Lower leg skin (tissue), 4 donors: ENCODE results near the gene JARID2. TPM values are rescaled to one million over a fixed set of nuclear protein-coding genes. Genes with fewer than 3 reads are reported as not detected.

Experiments
- DNase-seq, 2 donors: peaks; one replicate each; pipeline ENCODE4 v3.0.0-alpha.2; 2019; ENCODE audit warnings: low spot score in 2 of 2
- H3K4me3 ChIP-seq: fragments of 200-600 bp; sonication (generic); 2 replicates; pipeline ENCODE4 v1.5.1; 2017; ENCODE audit warnings: mild to moderate bottlenecking, low read depth; ENCODE audit not compliant: poor library complexity, severe bottlenecking
- CTCF ChIP-seq, 3 donors: fragments of 450-650 bp; IDR thresholded peaks; one replicate each; pipeline ENCODE4 v1.5.1; 2016; ENCODE audit warnings: antibody characterized with exemption in 3 of 3, mild to moderate bottlenecking in 3 of 3, moderate library complexity in 2 of 3
- POLR2A ChIP-seq, 2 donors: fragments of 450-650 bp; IDR thresholded peaks; one replicate each; pipeline ENCODE4 v1.6.1; 2016 to 2017; ENCODE audit warnings: antibody characterized with exemption in 2 of 2, mild to moderate bottlenecking in 1 of 2, moderate library complexity in 1 of 2
- WGBS, 2 donors: methylation state at CpG; one replicate each; pipeline ENCODE4 v1.1.5; 2018; 5-methylcytosine and 5-hydroxymethylcytosine counted together
- intact Hi-C: fragments of 100-400 bp; cut with DNase I; formaldehyde crosslinking; loops from one replicate; pipeline ENCODE4 v1.15.0; 2023; ENCODE audit warnings: low total_unique reads
- total RNA-seq, 4 donors: library from RNA; depleted of rRNA; stranded (reverse); fragments of >200 nt; gene quantifications; one replicate each; pipeline ENCODE4 v1.1.0, GENCODE V29; 2016

The JARID2 gene
- total RNA-seq, 4 donors from 2014 or later = 17.9 to 24.2 (median 21.6) TPM

DNA sequence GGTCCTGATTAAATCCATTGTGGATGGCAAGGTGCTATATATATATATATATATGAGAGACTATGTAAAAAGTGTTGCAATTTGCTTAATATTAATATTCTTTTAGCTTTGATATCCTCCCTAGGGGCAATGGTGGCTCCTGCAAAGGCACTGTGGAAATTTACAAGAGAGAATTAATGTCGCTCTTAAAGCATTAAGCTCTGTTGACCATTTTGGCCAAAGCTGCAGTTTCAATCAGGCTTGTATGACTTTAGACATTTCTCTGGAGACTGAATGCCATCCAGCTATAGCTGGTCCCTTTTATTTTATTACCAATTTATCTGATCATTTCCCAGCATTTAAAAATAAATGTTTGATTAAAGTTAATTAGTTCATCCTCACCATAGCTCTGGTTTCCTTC, 155.3 kb downstream of the JARID2 start:
- no peak overlapping the region for H3K4me3 ChIP-seq
- DNase-seq = no peak
- intact Hi-C loops = no loop called here
- TF ChIP-seq POLR2A (IDR thresholded peaks at IDR 0.05) (no peak), CTCF (IDR thresholded peaks at IDR 0.05) (no peak)
- 88 to 90% methylated on average over 1 of the region's 1 CpG for WGBS, 2 donors

DNA sequence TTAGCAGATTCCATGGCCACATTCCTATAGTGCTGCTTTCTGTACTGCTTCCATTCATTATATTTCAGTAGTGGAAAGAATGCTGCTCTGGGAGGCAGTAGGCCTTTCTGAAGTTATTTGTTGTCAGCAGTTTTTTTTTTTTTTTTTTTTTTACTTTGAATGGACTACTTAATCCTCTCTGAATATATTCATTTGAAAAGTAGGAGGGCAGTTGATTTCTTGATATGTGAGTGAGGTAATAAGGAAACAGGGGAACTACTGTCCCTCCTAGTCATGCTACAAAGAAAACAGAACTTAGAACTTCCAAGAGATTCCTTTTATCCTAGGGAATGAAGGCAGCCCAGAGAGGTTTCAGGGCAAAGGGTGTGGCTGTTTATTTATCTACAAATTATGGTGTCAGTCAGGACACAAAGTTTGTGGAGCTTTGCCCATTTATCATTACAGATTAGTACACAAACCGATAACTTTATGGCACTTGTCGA, 155.9 kb downstream of the JARID2 start:
- 49 to 52% methylated on average over 2 of the region's 2 CpGs for WGBS, 2 donors
- H3K4me3 ChIP-seq = no peak overlapping the region
- DNase-seq = no peak
- TF ChIP-seq POLR2A (IDR thresholded peaks at IDR 0.05) = no peak
- no peak for TF ChIP-seq CTCF (IDR thresholded peaks at IDR 0.05)
- intact Hi-C loops = no loop called here

- 88 to 91% methylated on average over 9 of the region's 9 CpGs for WGBS, 2 donors
- intact Hi-C loops = no loop called here
These were observed 156.7 kb downstream of the JARID2 start for GRCh38 chr6:15402406-15403045.

DNA sequence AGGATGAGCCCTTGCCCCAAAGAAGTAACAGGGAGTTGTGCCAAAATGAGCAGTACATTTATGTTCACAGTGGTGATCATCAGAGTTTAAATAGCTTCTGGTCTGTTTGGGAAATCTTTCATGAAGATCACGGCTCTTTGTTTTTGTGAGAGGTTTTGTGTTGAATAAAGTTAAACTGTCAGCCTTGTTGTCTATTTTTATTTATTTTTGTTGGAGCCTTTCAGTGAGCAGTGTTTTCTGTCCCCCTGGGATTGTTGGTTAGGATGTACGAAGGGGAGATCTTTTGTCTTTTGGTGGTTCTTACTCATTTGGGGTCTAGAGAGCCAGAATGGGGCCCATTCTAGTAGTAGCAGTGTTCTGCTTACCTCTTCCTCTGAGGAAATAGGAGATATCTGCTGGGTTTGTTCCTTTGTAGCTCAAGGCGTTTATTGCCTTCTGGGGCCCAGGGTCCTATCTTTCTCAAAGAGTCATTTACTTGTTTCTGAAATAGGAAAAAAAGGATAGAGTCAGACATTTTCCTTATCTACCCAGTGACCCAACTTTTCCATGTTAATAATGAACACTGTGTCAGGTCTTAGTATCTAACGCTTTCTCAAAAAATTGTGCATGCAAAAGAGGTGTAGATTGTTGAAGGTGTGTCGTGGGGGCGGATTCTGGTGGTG, 157.4 kb downstream of the JARID2 start:
- DNase-seq = no peak
- no peak overlapping the region for H3K4me3 ChIP-seq
- intact Hi-C loops = no loop called here
- no peak for TF ChIP-seq CTCF (IDR thresholded peaks at IDR 0.05)
- TF ChIP-seq POLR2A (IDR thresholded peaks at IDR 0.05) = no peak
- WGBS, 2 donors = 88 to 92% methylated on average over 6 of the region's 6 CpGs

More at GRCh38 chr6:15402406-15403045, 156.7 kb downstream of the JARID2 start:
- H3K4me3 ChIP-seq = no peak overlapping the region
- DNase-seq = no peak
- TF ChIP-seq CTCF (IDR thresholded peaks at IDR 0.05) (no peak), POLR2A (IDR thresholded peaks at IDR 0.05) (no peak)

- intact Hi-C loops = no loop called here
- TF ChIP-seq CTCF (IDR thresholded peaks at IDR 0.05) = no peak
- TF ChIP-seq POLR2A (IDR thresholded peaks at IDR 0.05) = no peak
- no peak for DNase-seq
- H3K4me3 ChIP-seq = no peak overlapping the region
These were observed 158.8 kb downstream of the JARID2 start for GRCh38 chr6:15404685-15404980.
